ENCODE measurements around the gene LRRFIP1.

DNA sequence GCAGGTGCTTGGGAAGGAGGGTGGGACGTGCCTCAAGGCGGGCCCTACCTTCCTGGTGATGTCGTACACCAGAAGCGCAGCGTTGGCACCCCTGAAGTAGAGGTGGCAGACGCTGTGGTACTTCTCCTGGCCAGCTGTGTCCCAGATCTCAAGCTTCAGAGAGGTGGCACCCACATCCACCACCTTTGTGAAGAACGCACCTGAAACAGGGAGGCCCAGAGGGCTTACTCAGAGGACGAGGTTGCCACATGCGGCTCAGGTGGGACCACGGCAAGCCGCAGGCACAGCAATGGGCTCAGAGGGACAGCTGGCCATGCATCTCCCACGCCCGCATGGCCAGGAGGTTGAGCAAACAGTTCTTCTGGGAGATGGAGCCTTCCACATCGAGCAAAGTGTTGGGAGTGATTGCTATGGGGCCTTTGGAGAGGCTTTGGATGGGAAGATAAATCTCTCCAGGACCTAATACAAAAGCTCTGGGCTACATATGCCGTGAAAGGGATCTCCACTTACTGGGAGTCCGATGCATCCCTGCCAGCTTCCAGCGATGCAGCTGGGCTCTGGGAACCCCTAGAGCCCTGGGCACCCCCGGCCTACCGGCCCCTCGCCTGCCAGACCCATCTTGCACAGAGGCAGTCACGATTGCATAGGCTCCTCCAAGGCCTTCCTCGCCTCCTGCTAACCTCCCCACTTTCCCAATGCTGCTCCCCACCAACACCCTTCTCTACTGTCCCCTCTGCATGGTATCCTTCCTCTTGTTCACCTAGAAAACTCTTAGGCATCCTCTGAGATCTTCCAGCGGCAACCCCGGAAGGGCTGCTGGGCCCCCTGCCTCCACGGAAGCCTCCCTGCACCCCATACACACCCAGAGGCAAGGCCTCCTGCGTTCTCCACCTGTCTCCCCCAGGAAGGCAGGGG, 49.2 kb upstream of the LRRFIP1 start:
- no peak for TF ChIP-seq POLR2A (IDR thresholded peaks at IDR 0.05; ENCODE audit: low read depth, low read length)
- TF ChIP-seq POLR2AphosphoS5 (IDR thresholded peaks at IDR 0.05; ENCODE audit: low read depth, low read length): no peak
- TF ChIP-seq TAF1 (IDR thresholded peaks at IDR 0.05; ENCODE audit: low read depth, low read length): no peak
- no peak for TF ChIP-seq POU2F2 (IDR thresholded peaks at IDR 0.05; ENCODE audit: low read depth, low read length)
- TF ChIP-seq SPI1 (IDR thresholded peaks at IDR 0.05; ENCODE audit: low read depth, low read length): no peak
